ENCODE results near the gene FRYL.

- TF ChIP-seq CTCF (IDR thresholded peaks at IDR 0.05) (no peak), ZFX (IDR thresholded peaks at IDR 0.05; ENCODE audit: borderline replicate concordance) (no peak)
Measured at GRCh38 chr4:48596336-48596735, 183.7 kb downstream of the FRYL start.

All from 22Rv1 (cell line).